ENCODE results near the gene NRXN2. TPM values are rescaled to one million over a fixed set of nuclear protein-coding genes. Genes with fewer than 3 reads are reported as not detected.

Gene NRXN2
- total and polyA plus RNA-seq, 2 of the 13 experiments (the other 11 are each of a cell fraction or from before 2014, with no cell fraction given), result not detected

GRCh38 chr11:64590763-64591221 is 132.2 kb downstream of the NRXN2 start, which contains the start of gene SLC22A12:
TSS of gene SLC22A12 (plus strand) at chr11:64591220. CDS start at chr11:64591557, 337 bp downstream.
- no peak for FAIRE-seq
- in situ Hi-C loops (cut with HindIII; ENCODE audit: extremely low pct_ligation_motif_present, low pct_unique_long_range_greater_than_20kb) (no loop called here), intact Hi-C loops (cut with micrococcal nuclease; ENCODE audit: unreplicated experiment) (no loop called here)
- H3K4me1 ChIP-seq (ENCODE audit: insufficient read depth, low read length), result peaks cover 18% of the 10 kb centered on the region
- H3K4me2 ChIP-seq (ENCODE audit: low read depth, low read length), result peak within 1 kb of the TSS; percentile 35
- H3K27me3 ChIP-seq (ENCODE audit: control insufficient read depth in 1 of 2, insufficient read depth in 2 of 2, low read length in 2 of 2), result peaks cover 0 to 7% of the 10 kb centered on the region in 2 experiments; a peak in 2 of 5 replicates
- WGBS (ENCODE audit: low lambda C conversion rate), result 25% methylated on average over 8 of the region's 14 CpGs
- H3K36me3 ChIP-seq (replicated peaks in 1 of 2; ENCODE audit: control insufficient read depth in 1 of 2, insufficient read depth in 2 of 2, low read length in 2 of 2), result no peaks in the 10 kb centered on the region
- no peak for DNase-seq (ENCODE audit: low spot score)
- H3K9me3 ChIP-seq (ENCODE audit: low read length), result peaks cover 14% of the 10 kb centered on the region
- H3K79me2 ChIP-seq (ENCODE audit: insufficient read depth, low read length), result no peaks in the 10 kb centered on the region
- H3K4me3 ChIP-seq (replicated peaks in 1 of 3; ENCODE audit: insufficient read depth in 1 of 3, low read depth in 2 of 3, low read length in 3 of 3), result no peak within 1 kb of the TSS; a peak in 1 of 6 replicates
- H3K9ac ChIP-seq (ENCODE audit: insufficient read depth, low read depth, low read length), result no peak within 1 kb of the TSS
- BruUV-seq (replicated peaks), result no TSS peak
- ChIA-PET POLR2A (no interaction called here), CTCF (ENCODE audit: low intra/inter-chr PET ratio, low total read pairs) (no interaction called here)
- no peak within 1 kb of the TSS for H3K27ac ChIP-seq (ENCODE audit: extremely low read length, insufficient read depth, low read length)
- H2AFZ ChIP-seq (ENCODE audit: low read length), result no peak within 1 kb of the TSS
- H4K20me1 ChIP-seq (ENCODE audit: insufficient read depth, low read length), result no peaks in the 10 kb centered on the region
- peak; percentile 76 for ATAC-seq
- TF ChIP-seq, protein P1, sequence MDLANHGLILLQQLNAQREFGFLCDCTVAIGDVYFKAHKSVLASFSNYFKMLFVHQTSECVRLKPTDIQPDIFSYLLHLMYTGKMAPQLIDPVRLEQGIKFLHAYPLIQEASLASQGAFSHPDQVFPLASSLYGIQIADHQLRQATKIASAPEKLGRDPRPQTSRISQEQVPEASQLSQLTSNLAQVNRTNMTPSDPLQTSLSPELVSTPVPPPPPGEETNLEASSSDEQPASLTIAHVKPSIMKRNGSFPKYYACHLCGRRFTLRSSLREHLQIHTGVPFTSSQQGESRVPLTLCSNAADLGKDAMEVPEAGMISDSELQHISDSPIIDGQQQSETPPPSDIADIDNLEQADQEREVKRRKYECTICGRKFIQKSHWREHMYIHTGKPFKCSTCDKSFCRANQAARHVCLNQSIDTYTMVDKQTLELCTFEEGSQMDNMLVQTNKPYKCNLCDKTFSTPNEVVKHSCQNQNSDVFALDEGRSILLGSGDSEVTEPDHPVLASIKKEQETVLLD (CRISPR knock-in tag; IDR thresholded peaks at IDR 0.05; ENCODE audit: low read depth), result no peak
- peak; percentile 36; the same call in 1 of the 2 replicates for TF ChIP-seq HNF1B (CRISPR knock-in tag; IDR thresholded peaks at IDR 0.05)
- no peak for TF ChIP-seq ZBTB33 (CRISPR knock-in tag; IDR thresholded peaks at IDR 0.05)
- TF ChIP-seq NCOA2 (CRISPR knock-in tag; IDR thresholded peaks at IDR 0.05), result peak; percentile 13; the same call in 1 of the 2 replicates
- no peak for TF ChIP-seq HNF1A (IDR thresholded peaks at IDR 0.05; ENCODE audit: low read depth)
- TF ChIP-seq HNF1A (CRISPR knock-in tag; IDR thresholded peaks at IDR 0.05; ENCODE audit: borderline replicate concordance), result 0 out of 2 replicates have a peak, but pooled peaks have one; percentile 49
- TF ChIP-seq CEBPG (CRISPR knock-in tag; IDR thresholded peaks at IDR 0.05), result 0 out of 2 replicates have a peak, but pooled peaks have one; percentile 16
- TF ChIP-seq ZFX (CRISPR knock-in tag; IDR thresholded peaks at IDR 0.05; ENCODE audit: low read depth), result peak; percentile 18; the same call in 1 of the 2 replicates
- no peak for TF ChIP-seq UBTF (CRISPR knock-in tag; IDR thresholded peaks at IDR 0.05)
- TF ChIP-seq MTA3 (CRISPR knock-in tag; IDR thresholded peaks at IDR 0.05), result no peak
